ENCODE results near the gene SMIM21. TPM values are rescaled to one million over a fixed set of nuclear protein-coding genes. Genes with fewer than 3 reads are reported as not detected.

The SMIM21 gene
- total and polyA plus RNA-seq, 2 of the 8 experiments (the other 6 are each of a cell fraction or from before 2014, with no cell fraction given) = not detected

DNA sequence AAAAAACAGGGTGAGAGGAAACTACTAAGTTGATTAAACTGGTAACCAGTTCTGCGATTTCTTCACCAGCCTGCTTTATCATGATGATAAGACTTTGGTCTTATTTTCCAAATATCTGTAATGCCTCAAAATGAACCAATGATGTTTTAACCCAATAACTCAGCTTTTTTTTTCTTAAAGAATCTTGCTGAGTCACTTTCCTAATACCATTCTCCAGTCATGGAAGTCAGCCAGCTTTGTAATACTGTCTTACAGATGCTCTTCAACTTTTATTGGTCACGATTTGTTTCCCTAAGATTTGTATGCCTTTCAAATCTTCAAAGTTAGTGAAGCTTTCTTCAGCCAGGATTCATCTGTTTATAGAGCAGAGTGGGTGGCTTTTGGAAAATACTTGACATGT, 47.7 kb upstream of the SMIM21 start:
- H3K4ac ChIP-seq (replicated peaks; ENCODE audit: insufficient read length, low read depth, low read length) = no peak overlapping the region
- peaks cover 0 to 2% (median 0%) of the 10 kb centered on the region in 4 experiments; a peak in 2 of 7 replicates for H3K4me1 ChIP-seq (replicated peaks in 1 of 4; ENCODE audit: control insufficient read depth in 3 of 4, insufficient read depth in 4 of 4, low read length in 3 of 4)
- H3K4me2 ChIP-seq (ENCODE audit: insufficient read depth in 1 of 2, low read depth in 2 of 2, low read length in 2 of 2) = no peak overlapping the region
- H2BK15ac ChIP-seq (ENCODE audit: low read length) = no peak overlapping the region
- no peaks in the 10 kb centered on the region for H3K27me3 ChIP-seq (replicated peaks in 1 of 4; ENCODE audit: control insufficient read depth in 3 of 4, extremely low read depth in 1 of 4, insufficient read depth in 3 of 4, low read length in 3 of 4)
- DNase-seq (ENCODE audit: low read depth in 1 of 2, low spot score in 2 of 2) (no peak), FAIRE-seq (no peak)
- no peak overlapping the region for H2BK5ac ChIP-seq (ENCODE audit: low read depth, low read length)
- H3K9me3 ChIP-seq (ENCODE audit: insufficient read depth in 2 of 2, low read depth in 1 of 2, low read length in 1 of 2) = no peaks in the 10 kb centered on the region
- H3K23ac ChIP-seq (ENCODE audit: insufficient read length) = no peak overlapping the region
- no peak overlapping the region for H2AK5ac ChIP-seq (ENCODE audit: low read depth, low read length)
- TF ChIP-seq BACH1 (IDR thresholded peaks at IDR 0.05; ENCODE audit: low read length) = peak; percentile 42; the same call in 1 of the 2 replicates
- no peak for TF ChIP-seq SUZ12 (IDR thresholded peaks at IDR 0.05; ENCODE audit: low read length)
- H3K4me3 ChIP-seq (ENCODE audit: extremely low read depth in 1 of 4, insufficient read depth in 2 of 4, low read depth in 3 of 4, low read length in 4 of 4) = no peak overlapping the region
- no peak overlapping the region for H3K9ac ChIP-seq (replicated peaks in 1 of 4; ENCODE audit: extremely low read depth in 1 of 4, low read depth in 3 of 4, low read length in 3 of 4)
- no peak overlapping the region for H3K18ac ChIP-seq (ENCODE audit: extremely low read depth, low read length)
- no peak overlapping the region for H3K14ac ChIP-seq (ENCODE audit: insufficient read length)
- no peak overlapping the region for H2AFZ ChIP-seq (ENCODE audit: low read length)
- ChIA-PET CTCF (ENCODE audit: partially characterized antibody) (interaction anchor here (0.9 to 1.1 kb wide), 2 partner anchors 24 to 338 kb away, joined by 3 to 4 read pairs; no protein-coding TSS in a partner anchor), POLR2A (ENCODE audit: partially characterized antibody) (no interaction called here)
- H2BK120ac ChIP-seq (replicated peaks; ENCODE audit: low read depth, low read length) = no peak overlapping the region
- H2BK12ac ChIP-seq (ENCODE audit: low read depth, low read length) = no peak overlapping the region
- no peak overlapping the region for H2BK20ac ChIP-seq (ENCODE audit: low read length)
- no peaks in the 10 kb centered on the region for H3K36me3 ChIP-seq (ENCODE audit: control insufficient read depth in 2 of 4, insufficient read depth in 4 of 4, low read length in 3 of 4)
- no peaks in the 10 kb centered on the region for H3K79me1 ChIP-seq (ENCODE audit: low read depth, low read length)
- H3K79me2 ChIP-seq (ENCODE audit: control insufficient read depth in 1 of 2, insufficient read depth in 2 of 2, low read length in 2 of 2) = no peaks in the 10 kb centered on the region
- no peak overlapping the region for H4K8ac ChIP-seq (ENCODE audit: extremely low read depth, insufficient read depth, low read length)
- WGBS, 2 experiments (ENCODE audit: extremely low coverage in 1 of 2, insufficient coverage in 1 of 2, insufficient read length in 1 of 2, insufficient replicate concordance in 2 of 2, low coverage in 1 of 2, low lambda C conversion rate in 2 of 2, missing lambda C conversion rate in 1 of 2) = 95% methylated on average over 2 of the region's 2 CpGs; no CpG with 5 or more reads in 1 of the 2 experiments
- H4K20me1 ChIP-seq (replicated peaks in 1 of 2; ENCODE audit: control insufficient read depth in 1 of 2, insufficient read depth in 2 of 2, low read length in 2 of 2) = no peaks in the 10 kb centered on the region
- no peak overlapping the region for H3K56ac ChIP-seq (replicated peaks; ENCODE audit: insufficient read length, low read depth, low read length)
- no peak overlapping the region for H4K91ac ChIP-seq (replicated peaks; ENCODE audit: insufficient read length, low read length)
- no peak overlapping the region for H4K5ac ChIP-seq (ENCODE audit: insufficient read length, low read depth, low read length)
- H3K23me2 ChIP-seq (ENCODE audit: low read depth, low read length) = no peaks in the 10 kb centered on the region
- no peak overlapping the region for H3K27ac ChIP-seq (ENCODE audit: low read depth, low read length)
